ENCODE measurements around the gene ENOX1.

DNA sequence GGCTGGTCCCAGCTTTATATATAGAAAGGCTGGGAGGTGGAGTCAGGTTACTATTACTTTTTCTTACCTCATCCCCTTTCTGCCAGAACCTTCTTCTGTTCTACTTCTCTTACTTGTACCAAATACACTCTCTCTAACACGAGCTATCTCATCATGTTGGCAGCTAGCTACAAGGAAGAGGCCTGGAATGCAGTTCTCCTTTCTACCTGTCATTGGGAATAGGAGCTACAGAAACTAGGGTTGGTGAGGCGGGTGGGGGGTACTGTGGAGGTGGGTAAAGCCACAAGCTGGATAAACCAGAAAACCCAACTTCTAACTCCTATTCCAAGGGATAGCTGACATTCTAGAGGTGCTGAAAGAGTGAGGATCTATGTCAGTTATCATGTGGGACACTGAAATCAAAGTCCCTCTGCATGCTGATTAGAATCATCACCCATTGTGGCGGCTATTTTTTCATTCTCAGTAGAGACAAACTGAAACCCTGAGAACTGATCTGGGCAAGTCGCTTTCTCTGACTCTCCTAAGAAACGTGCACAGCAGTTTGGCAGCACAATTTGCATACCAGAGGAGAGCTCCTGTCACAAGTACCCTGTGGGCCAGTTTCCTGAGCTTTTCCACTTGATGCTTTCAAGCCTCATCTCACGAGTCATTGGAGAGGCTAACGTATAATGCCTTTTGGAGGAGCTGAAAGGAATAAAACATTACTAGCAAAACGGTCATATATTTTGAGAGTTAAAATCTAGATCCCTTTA is 358.1 kb downstream of the ENOX1 start:
- TF ChIP-seq CTCF (IDR thresholded peaks at IDR 0.05; ENCODE audit: extremely low read depth in 1 of 2, insufficient read depth in 1 of 2, low read depth in 1 of 2, low read length in 2 of 2) = no peak
- no peak for TF ChIP-seq POLR2A (IDR thresholded peaks at IDR 0.05; ENCODE audit: low read depth, low read length)
- TF ChIP-seq EZH2 (IDR thresholded peaks at IDR 0.05; ENCODE audit: borderline replicate concordance, low read depth, low read length, severe bottlenecking) = no peak
- TF ChIP-seq JUN (IDR thresholded peaks at IDR 0.05; ENCODE audit: borderline replicate concordance, insufficient read depth, insufficient read length, low read depth) = no peak
- no peak for TF ChIP-seq POLR2AphosphoS5 (IDR thresholded peaks at IDR 0.05; ENCODE audit: insufficient read depth, low read depth, low read length)
